GM13977 (cell line): Measurements from ENCODE around the gene MMP3.

ENCODE experiments used
- DNase-seq: peaks from one replicate; pipeline ENCODE4 v3.0.0; 2012; ENCODE audit warnings: low spot score
- CTCF ChIP-seq: IDR thresholded peaks from 2 replicates; pipeline ENCODE4 v1.5.1; 2012; ENCODE audit warnings: mild to moderate bottlenecking, control low read depth; ENCODE audit not compliant: insufficient read depth; ENCODE audit errors: extremely low read depth, missing control alignments
- in situ Hi-C: fragments of 300-500 bp; cut with MboI; formaldehyde crosslinking; loops from one replicate; pipeline ENCODE4 v1.12.0; 2022; ENCODE audit warnings: low sequenced_read_pairs, low pct_unique_long_range_greater_than_20kb, mixed read lengths, inconsistent platforms; ENCODE audit not compliant: unreplicated experiment

The MMP3 gene

GRCh38 chr11:102794382-102794781 lies 49.0 kb downstream of the MMP3 start:
- peak; percentile 50 for TF ChIP-seq CTCF
- peak; percentile 20 for DNase-seq
- in situ Hi-C loops: no loop called here

GRCh38 chr11:102793677-102794290 lies 49.6 kb downstream of the MMP3 start:
- no peak for DNase-seq
- no peak for TF ChIP-seq CTCF
- in situ Hi-C loops: no loop called here

GRCh38 chr11:102792604-102793003 lies 50.8 kb downstream of the MMP3 start:
- in situ Hi-C loops: no loop called here
- no peak for DNase-seq
- no peak for TF ChIP-seq CTCF

- in situ Hi-C loops: no loop called here
- TF ChIP-seq CTCF: no peak
- DNase-seq: no peak
Measured at GRCh38 chr11:102791271-102792036, 52.0 kb downstream of the MMP3 start.

GRCh38 chr11:102788334-102788995 lies 54.9 kb downstream of the MMP3 start:
- in situ Hi-C loops: no loop called here
- no peak for DNase-seq
- no peak for TF ChIP-seq CTCF
